ENCODE measurements around the gene ADAP1.

- TF ChIP-seq PATZ1 (CRISPR knock-in tag; IDR thresholded peaks at IDR 0.05) (no peak), ZNF546 (CRISPR knock-in tag; conservative IDR thresholded peaks at IDR 0.05) (no peak), HNF4G (IDR thresholded peaks at IDR 0.05; ENCODE audit: borderline replicate concordance, low read depth, low read length) (no peak), HNF4G (CRISPR knock-in tag; IDR thresholded peaks at IDR 0.05; ENCODE audit: borderline replicate concordance, low read depth) (no peak), FOXA1 (IDR thresholded peaks at IDR 0.05) (no peak), FOXA1 (CRISPR knock-in tag; IDR thresholded peaks at IDR 0.05) (no peak), ZKSCAN1 (IDR thresholded peaks at IDR 0.05; ENCODE audit: low read length) (no peak), ZNF274 (CRISPR knock-in tag; IDR thresholded peaks at IDR 0.05) (no peak), PHF8 (CRISPR knock-in tag; IDR thresholded peaks at IDR 0.05) (no peak)
Measured at GRCh38 chr7:849145-849544, 105.3 kb downstream of the ADAP1 start.
